Measurements from ENCODE around the gene SH3BP5L.

DNA sequence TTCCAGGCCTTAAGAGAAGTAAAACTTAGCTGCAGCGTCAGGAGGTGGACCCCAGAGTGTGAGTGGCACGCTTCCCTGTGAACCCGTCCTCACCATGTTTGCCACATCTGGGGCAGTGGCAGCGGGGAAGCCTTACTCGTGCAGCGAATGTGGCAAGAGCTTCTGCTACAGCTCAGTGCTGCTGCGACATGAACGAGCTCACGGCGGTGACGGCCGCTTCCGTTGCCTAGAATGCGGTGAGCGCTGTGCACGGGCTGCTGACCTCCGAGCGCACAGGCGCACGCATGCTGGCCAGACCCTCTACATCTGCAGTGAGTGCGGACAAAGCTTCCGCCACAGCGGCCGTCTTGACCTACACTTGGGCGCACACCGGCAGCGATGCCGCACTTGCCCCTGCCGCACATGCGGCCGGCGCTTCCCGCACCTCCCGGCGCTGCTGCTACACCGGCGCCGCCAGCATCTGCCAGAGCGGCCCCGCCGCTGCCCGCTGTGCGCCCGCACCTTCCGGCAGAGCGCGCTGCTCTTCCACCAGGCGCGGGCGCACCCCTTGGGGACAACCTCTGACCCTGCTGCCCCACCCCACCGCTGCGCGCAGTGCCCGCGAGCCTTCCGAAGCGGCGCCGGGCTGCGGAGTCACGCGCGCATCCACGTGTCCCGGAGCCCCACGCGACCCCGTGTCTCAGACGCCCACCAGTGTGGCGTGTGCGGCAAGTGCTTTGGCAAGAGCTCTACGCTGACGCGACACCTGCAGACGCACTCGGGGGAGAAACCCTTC is 21.7 kb upstream of the SH3BP5L start:
- TF ChIP-seq, protein P1, sequence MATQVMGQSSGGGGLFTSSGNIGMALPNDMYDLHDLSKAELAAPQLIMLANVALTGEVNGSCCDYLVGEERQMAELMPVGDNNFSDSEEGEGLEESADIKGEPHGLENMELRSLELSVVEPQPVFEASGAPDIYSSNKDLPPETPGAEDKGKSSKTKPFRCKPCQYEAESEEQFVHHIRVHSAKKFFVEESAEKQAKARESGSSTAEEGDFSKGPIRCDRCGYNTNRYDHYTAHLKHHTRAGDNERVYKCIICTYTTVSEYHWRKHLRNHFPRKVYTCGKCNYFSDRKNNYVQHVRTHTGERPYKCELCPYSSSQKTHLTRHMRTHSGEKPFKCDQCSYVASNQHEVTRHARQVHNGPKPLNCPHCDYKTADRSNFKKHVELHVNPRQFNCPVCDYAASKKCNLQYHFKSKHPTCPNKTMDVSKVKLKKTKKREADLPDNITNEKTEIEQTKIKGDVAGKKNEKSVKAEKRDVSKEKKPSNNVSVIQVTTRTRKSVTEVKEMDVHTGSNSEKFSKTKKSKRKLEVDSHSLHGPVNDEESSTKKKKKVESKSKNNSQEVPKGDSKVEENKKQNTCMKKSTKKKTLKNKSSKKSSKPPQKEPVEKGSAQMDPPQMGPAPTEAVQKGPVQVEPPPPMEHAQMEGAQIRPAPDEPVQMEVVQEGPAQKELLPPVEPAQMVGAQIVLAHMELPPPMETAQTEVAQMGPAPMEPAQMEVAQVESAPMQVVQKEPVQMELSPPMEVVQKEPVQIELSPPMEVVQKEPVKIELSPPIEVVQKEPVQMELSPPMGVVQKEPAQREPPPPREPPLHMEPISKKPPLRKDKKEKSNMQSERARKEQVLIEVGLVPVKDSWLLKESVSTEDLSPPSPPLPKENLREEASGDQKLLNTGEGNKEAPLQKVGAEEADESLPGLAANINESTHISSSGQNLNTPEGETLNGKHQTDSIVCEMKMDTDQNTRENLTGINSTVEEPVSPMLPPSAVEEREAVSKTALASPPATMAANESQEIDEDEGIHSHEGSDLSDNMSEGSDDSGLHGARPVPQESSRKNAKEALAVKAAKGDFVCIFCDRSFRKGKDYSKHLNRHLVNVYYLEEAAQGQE (IDR thresholded peaks at IDR 0.05; ENCODE audit: insufficient read depth in 1 of 2, low read depth in 2 of 2, low read length in 2 of 2) = no peak
- TF ChIP-seq POLR2AphosphoS5 (IDR thresholded peaks at IDR 0.05; ENCODE audit: low read depth, low read length) (no peak), TAF1 (IDR thresholded peaks at IDR 0.05; ENCODE audit: borderline replicate concordance, insufficient read depth, low read length) (no peak), SIN3A (IDR thresholded peaks at IDR 0.05; ENCODE audit: borderline replicate concordance, insufficient read depth, low read length) (no peak), FOXP2 (optimal IDR thresholded peaks at IDR 0.05; ENCODE audit: borderline replicate concordance, extremely low read depth, extremely low read length, insufficient read depth) (no peak)
